ENCODE measurements around the gene SOAT2.
"Not testable (repeated sequence)": the region's sequence is repeated elsewhere in the genome, so short reads cannot be mapped to it uniquely, and the experiment has no call there.

The SOAT2 gene

GRCh38 chr12:53101931-53102781 is 1.1 kb upstream of the SOAT2 start:
- TF ChIP-seq CTCF (IDR thresholded peaks at IDR 0.05; ENCODE audit: low read length, missing control alignments) = no peak
- no peak overlapping the region for H3K4me3 ChIP-seq (replicated peaks; ENCODE audit: low read depth, low read length)
- no peak for DNase-seq (ENCODE audit: low read depth)

DNA sequence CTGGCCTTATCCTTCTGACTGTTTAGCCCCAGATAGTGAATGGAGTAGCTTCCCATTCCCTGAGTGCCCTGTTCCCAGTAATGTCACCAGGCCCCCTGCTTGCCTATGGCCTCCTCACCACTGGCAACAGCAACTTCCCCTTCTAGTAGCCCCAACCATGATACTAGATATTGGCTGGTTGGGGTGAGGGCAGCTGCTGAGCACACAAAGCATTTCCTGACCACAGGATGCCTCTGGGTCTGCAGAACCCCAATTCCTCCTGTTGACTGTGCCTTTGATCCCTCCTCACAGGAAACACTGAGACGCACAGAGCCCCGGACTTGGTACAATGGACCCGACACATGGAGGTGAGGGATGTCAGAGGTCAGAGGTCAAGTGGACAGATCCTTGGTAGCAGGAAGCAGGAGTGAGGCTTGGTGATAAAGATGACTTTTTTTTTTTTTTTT is 597 bp downstream of the SOAT2 start:
- no peak overlapping the region for H3K4me3 ChIP-seq (replicated peaks; ENCODE audit: low read depth, low read length)
- DNase-seq (ENCODE audit: low read depth) = no peak
- TF ChIP-seq CTCF (IDR thresholded peaks at IDR 0.05; ENCODE audit: low read length, missing control alignments) = no peak

DNA sequence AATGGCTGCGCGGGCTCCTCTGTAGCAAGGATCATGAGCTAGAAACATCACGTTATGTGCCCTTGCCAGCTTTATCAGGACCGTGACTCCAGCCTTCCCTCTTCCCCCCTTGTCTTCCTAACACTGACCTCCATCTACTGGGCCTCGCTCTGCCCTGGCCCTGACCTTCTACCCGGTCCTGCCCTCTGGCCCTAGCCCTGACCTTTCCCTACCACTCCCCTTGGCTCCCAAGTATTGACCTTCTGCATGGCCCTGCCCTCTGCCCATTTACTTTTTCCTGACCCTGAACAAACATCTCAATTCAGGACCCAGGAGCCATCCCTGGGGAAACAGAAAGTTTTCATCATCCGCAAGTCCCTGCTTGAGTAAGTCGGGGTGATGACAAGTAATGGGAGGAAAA is 2.0 kb downstream of the SOAT2 start:
- no peak for DNase-seq (ENCODE audit: low read depth)

GRCh38 chr12:53105712-53106439 is 2.6 kb downstream of the SOAT2 start:
- H3K4me3 ChIP-seq (replicated peaks; ENCODE audit: low read depth, low read length) = no peak overlapping the region
- no peak for TF ChIP-seq CTCF (IDR thresholded peaks at IDR 0.05; ENCODE audit: low read length, missing control alignments)
- DNase-seq (ENCODE audit: low read depth) = no peak

More for the DNA sequence above, 2.0 kb downstream of the SOAT2 start:
- no peak for TF ChIP-seq CTCF (IDR thresholded peaks at IDR 0.05; ENCODE audit: low read length, missing control alignments)
- no peak overlapping the region for H3K4me3 ChIP-seq (replicated peaks; ENCODE audit: low read depth, low read length)

DNA sequence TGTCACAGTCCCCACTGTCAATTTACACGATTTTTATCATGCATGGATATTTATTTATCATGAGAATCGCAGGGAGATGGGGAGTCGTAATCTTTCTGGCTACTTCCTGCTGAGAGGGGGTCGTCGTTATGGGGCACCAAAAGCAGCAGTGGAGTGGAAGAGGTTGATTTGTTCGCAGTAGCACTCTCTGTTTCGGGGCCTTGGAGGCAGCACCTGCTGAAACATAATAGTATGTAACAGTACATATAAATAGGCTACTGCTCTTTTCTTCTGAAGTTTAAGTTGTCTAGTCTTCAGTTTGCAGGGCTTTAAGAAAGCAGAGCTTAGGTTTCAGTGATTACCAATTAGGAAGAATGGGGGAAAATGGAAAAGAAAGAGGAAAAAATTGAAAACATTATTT is 3.8 kb downstream of the SOAT2 start:
- no peak for DNase-seq (ENCODE audit: low read depth)
- H3K4me3 ChIP-seq (replicated peaks; ENCODE audit: low read depth, low read length) = no peak overlapping the region
- no peak for TF ChIP-seq CTCF (IDR thresholded peaks at IDR 0.05; ENCODE audit: low read length, missing control alignments)

- not testable (repeated sequence) for H3K4me3 ChIP-seq (replicated peaks; ENCODE audit: low read depth, low read length); DNase-seq (ENCODE audit: low read depth)
Measured at GRCh38 chr12:53112431-53112830, 9.1 kb downstream of the SOAT2 start.

GRCh38 chr12:53113136-53113705 is 9.9 kb downstream of the SOAT2 start:
- no peak for DNase-seq (ENCODE audit: low read depth)
- TF ChIP-seq CTCF (IDR thresholded peaks at IDR 0.05; ENCODE audit: low read length, missing control alignments) = no peak
- H3K4me3 ChIP-seq (replicated peaks; ENCODE audit: low read depth, low read length) = no peak overlapping the region
